Small intestine (tissue), 7 donors: ENCODE data around the gene COL23A1. TPM values are rescaled to one million over a fixed set of nuclear protein-coding genes. Genes with fewer than 3 reads are reported as not detected.

Experiments
- DNase-seq, 2 donors: peaks; one replicate each; pipeline versions ENCODE4 v3.0.0 to v3.0.0-alpha.2; 2013
- FAIRE-seq: peaks from 2 replicates; lab custom pipeline; 2012; peaks lifted over from hg19 to GRCh38; lab: Jason Lieb, UNC
- H3K27ac ChIP-seq, 3 donors: one replicate each; pipeline ENCODE4 v1.5.1; 2013; ENCODE audit warnings: low read length in 2 of 3, mild to moderate bottlenecking in 2 of 3, control low read depth in 1 of 3, inconsistent platforms in 1 of 3, low read depth in 1 of 3, moderate library complexity in 1 of 3
- H3K27me3 ChIP-seq, 3 donors: one replicate each; pipeline ENCODE4 v1.6.1; 2013; ENCODE audit warnings: low read length in 3 of 3, inconsistent platforms in 1 of 3; ENCODE audit not compliant: control insufficient read depth in 3 of 3, insufficient read depth in 3 of 3
- H3K36me3 ChIP-seq, 3 donors: one replicate each; pipeline ENCODE4 v1.6.1; 2013; ENCODE audit warnings: low read length in 3 of 3, inconsistent platforms in 1 of 3, low read depth in 1 of 3, mild to moderate bottlenecking in 1 of 3, moderate library complexity in 1 of 3; ENCODE audit not compliant: control insufficient read depth in 3 of 3, insufficient read depth in 2 of 3
- H3K4me1 ChIP-seq, 3 donors: one replicate each; pipeline ENCODE4 v1.6.1; 2013; ENCODE audit warnings: low read length in 2 of 3, inconsistent platforms in 1 of 3, low read depth in 1 of 3, mild to moderate bottlenecking in 1 of 3, moderate library complexity in 1 of 3; ENCODE audit not compliant: control insufficient read depth in 3 of 3, insufficient read depth in 2 of 3
- H3K4me3 ChIP-seq, 3 donors: one replicate each; pipeline ENCODE4 v1.5.1; 2013; ENCODE audit warnings: low read length in 3 of 3, control low read depth in 1 of 3, inconsistent platforms in 1 of 3, low read depth in 1 of 3, mild to moderate bottlenecking in 1 of 3, moderate library complexity in 1 of 3
- H3K9me3 ChIP-seq, 2 donors: one replicate each; pipeline ENCODE4 v1.6.1; 2013; ENCODE audit warnings: low read depth in 1 of 2, low read length in 1 of 2; ENCODE audit not compliant: control insufficient read depth in 2 of 2, insufficient read depth in 1 of 2
- WGBS, 3 donors: extraction: QIAGEN DNeasy Blood & Tissue Kit; methylation state at CpG; one replicate each; pipeline ENCODE4 v1.1.7; 2013; 5-methylcytosine and 5-hydroxymethylcytosine counted together
- polyA plus RNA-seq, 4 donors: library from polyadenylated mRNA; stranded (reverse) in 3 of 4; unstranded in 1 of 4; fragments of 200-250 nt in 3 of 4; fragments of 120-200 nt in 1 of 4; gene quantifications; one replicate each; pipeline versions ENCODE4 v1.2.1 to v1.2.3, GENCODE V29; 2013
- donor health status: healthy with polysubstance abuse.
- donor health status: control.
- donor health status: control.
- donor health status: Bipolar disorder and iron deficiency.
- donor health status: healthy.

Gene COL23A1
- polyA plus RNA-seq, 4 donors, result 1.4 to 3.2 (median 1.6) TPM; not detected in 1

DNA sequence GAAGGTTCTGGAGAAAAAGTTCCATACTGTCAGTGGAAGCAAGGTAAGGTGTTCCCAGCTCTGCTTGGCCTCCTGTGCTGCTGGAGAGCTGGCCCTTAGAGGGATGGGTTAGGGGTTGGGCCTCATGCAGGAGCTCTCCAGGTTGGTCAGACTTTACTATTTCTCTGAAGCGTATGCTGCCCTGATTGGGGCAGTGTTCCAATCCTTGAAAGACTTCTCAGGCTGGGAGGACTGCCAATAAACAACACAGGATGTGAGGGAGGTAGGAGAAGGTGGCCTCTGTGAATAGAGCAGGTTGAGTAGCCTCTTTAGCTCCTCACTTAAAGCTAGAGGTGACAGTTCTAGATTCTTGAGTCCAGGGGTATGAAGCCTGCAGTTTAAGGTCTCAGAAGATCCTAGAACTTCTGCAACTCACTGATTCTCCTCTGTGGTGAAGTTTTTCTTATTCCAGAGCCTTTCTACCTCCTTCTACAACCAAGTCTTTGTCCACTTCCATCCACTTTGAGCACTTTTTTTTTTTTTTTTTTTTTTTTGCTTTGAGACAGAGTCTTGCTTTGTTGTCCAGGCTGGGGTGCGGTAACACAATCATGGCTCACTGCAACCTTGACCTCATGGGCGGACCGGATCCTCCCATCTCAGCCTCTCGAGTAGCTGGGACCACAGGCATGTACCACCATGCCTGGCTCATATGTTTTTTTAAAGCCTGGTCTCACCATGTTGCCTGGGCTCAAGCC is 382.8 kb downstream of the COL23A1 start:
- Histone ChIP-seq H3K4me1 (peaks cover 7 to 52% (median 9%) of the 10 kb centered on the region in 3 donors), H3K9me3 (no peaks in the 10 kb centered on the region), H3K4me3 (no peak overlapping the region), H3K27me3 (no peaks in the 10 kb centered on the region), H3K27ac (peak overlapping the region; percentile 76 to 99 (median 94)), H3K36me3 (peaks cover 18 to 57% (median 40%) of the 10 kb centered on the region in 3 donors)
- WGBS, 3 donors, result 30 to 54% (median 38%) methylated on average over 5 of the region's 5 CpGs
- FAIRE-seq (no peak), DNase-seq (peak; percentile 36 to 85)

GRCh38 chr5:178206166-178207101 is 383.8 kb downstream of the COL23A1 start:
- Histone ChIP-seq H3K36me3 (peaks cover 14 to 48% (median 32%) of the 10 kb centered on the region in 3 donors), H3K4me1 (peaks cover 7 to 51% (median 8%) of the 10 kb centered on the region in 3 donors), H3K27me3 (no peaks in the 10 kb centered on the region), H3K9me3 (no peaks in the 10 kb centered on the region), H3K4me3 (peak overlapping the region; percentile 71 to 98 (median 97)), H3K27ac (peak overlapping the region; percentile 76 to 99 (median 94))
- WGBS, 3 donors, result 18 to 32% (median 19%) methylated on average over 12 of the region's 12 CpGs
- DNase-seq (peak in 1 of 2 donors; percentile 39), FAIRE-seq (no peak)

GRCh38 chr5:178205749-178206047 is 384.5 kb downstream of the COL23A1 start:
- H3K27me3 ChIP-seq, result no peaks in the 10 kb centered on the region
- DNase-seq (no peak), FAIRE-seq (no peak)
- H3K4me1 ChIP-seq, result peaks cover 6 to 44% (median 7%) of the 10 kb centered on the region in 3 donors
- 0 to 4% (median 2%) methylated on average over 5 of the region's 5 CpGs for whole genome bisulfite sequencing, 3 donors
- peak overlapping the region; percentile 76 to 99 (median 94) for H3K27ac ChIP-seq
- peak overlapping the region; percentile 71 to 98 (median 97) for H3K4me3 ChIP-seq
- H3K9me3 ChIP-seq, result no peaks in the 10 kb centered on the region
- H3K36me3 ChIP-seq, result peaks cover 12 to 41% (median 26%) of the 10 kb centered on the region in 3 donors

DNA sequence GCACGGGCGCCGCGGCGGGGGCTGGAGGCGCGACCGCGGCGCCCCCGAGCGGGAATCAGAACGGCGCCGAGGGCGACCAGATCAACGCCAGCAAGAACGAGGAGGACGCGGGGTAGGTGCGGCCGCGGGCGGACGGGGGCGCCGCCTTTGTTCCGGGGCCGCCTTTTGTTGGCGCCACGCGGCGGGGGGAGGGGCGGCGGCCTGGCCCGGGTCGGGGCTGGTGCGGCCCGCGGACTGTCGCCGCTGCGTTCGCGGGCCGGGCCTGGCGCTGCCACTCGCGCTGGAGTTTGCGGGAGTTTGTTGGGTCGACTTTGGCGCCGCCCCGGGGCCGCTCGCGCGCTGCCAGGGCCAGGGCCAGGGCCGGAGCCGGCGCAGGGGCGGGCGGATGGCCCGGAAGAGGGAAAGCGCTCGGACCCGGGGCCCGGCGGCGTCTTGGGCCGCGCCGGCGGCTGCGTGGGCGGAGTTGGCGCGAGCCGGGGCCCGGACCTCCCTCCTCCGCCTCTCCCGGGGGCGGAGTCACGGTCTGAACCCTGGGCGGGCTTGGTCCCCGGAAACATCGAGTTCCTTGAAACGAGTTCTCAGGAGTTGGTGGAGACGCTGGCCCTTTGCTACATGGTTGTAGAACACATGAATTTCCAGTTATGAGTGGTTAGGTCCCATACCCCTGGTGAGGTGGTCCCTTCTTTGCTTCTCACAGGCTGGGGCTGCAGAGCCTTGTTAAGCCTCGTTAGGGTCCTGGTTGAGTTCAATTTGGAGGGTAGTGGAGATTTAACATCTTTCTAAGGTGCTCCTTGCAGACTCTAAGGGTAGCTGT is 385.1 kb downstream of the COL23A1 start:
- H3K4me3 ChIP-seq, result peak overlapping the region; percentile 71 to 98 (median 97)
- no peaks in the 10 kb centered on the region for H3K27me3 ChIP-seq
- WGBS, 3 donors, result 1% methylated on average over 65 to 90 of the region's 90 CpGs
- H3K9me3 ChIP-seq, result no peaks in the 10 kb centered on the region
- DNase-seq (peak; percentile 91 to 92), FAIRE-seq (no peak)
- H3K36me3 ChIP-seq, result peaks cover 10 to 35% (median 21%) of the 10 kb centered on the region in 3 donors
- peaks cover 6 to 39% (median 7%) of the 10 kb centered on the region in 3 donors for H3K4me1 ChIP-seq
- peak overlapping the region; percentile 76 to 99 (median 94) for H3K27ac ChIP-seq

DNA sequence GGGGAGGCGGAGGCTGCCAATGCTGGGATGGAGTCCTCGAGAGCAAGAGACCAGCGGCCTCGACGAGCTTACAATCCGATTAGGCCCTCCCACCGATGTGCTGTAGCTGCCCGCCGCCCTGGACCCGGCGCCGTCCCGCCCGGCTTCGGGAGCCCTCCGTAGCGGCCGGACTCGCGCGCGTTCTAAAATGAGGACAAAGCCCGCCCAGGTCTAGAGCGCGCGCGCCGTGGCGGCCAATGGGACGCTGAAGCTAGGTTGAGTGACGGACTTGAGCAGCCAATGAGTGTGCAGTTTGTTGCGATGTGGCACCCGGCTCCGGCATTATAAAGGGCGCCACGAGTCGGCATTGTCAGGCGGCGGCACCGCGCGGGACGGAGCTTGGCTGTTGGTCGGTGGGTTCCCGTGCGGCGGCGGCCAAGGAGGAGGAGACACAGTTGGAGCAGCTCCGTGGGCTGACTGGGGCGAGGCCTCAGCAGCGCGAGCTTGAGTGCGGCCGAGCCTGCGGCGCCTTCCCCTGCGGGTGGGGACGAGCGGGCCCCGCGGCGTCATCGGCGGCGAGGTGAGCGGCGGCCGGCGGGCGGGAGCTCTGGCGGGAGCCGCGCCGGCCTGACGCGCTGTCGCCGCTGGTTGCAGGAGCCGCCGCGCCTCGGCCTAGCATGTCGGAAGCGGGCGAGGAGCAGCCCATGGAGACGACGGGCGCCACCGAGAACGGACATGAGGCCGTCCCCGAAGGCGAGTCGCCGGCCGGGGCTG is 385.8 kb downstream of the COL23A1 start, which contains the start of gene HNRNPAB:
Gene HNRNPAB, plus strand, starts transcription at position 352 of the 753 bp plus-strand sequence. Its CDS starts 305 bp downstream, at position 657.
- 0 to 1% (median 1%) methylated on average over 67 to 96 of the region's 96 CpGs for WGBS, 3 donors
- Histone ChIP-seq H3K4me1 (peaks cover 6 to 34% (median 7%) of the 10 kb centered on the region in 3 donors), H3K27me3 (no peaks in the 10 kb centered on the region), H3K4me3 (peak within 1 kb of the TSS; percentile 71 to 98 (median 97)), H3K27ac (peak within 1 kb of the TSS; percentile 76 to 99 (median 94)), H3K9me3 (no peaks in the 10 kb centered on the region), H3K36me3 (peaks cover 2 to 27% (median 14%) of the 10 kb centered on the region in 3 donors)
- FAIRE-seq (no peak), DNase-seq (peak; percentile 97 to 98)

DNA sequence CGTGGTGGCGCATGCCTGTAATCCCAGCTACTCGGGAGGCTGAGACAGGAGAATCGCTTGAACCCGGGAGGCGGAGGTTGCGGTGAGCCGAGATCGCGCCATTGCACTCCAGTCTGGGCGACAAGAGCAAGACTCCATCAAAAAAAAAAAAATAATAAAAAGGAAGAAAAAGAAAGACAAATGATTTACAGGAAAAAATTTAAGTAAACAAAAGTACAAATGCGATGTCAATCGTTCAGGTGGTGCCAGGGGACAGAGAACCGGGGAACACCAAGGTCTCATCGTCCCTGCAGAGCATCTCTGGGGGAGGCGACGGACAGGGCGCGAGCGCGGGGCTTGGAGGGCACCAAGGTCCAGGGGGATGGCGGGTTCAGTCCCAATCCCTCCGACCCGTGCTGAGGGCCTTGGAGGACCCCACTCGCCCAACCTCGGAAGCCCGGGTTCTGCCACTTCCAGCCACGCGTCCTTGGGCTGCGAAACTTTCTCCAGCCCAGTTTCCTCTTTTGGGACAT is 386.5 kb downstream of the COL23A1 start:
- Histone ChIP-seq H3K36me3 (peaks cover 0 to 21% (median 8%) of the 10 kb centered on the region in 3 donors), H3K4me3 (peak overlapping the region; percentile 37 to 98 (median 71)), H3K27ac (peak overlapping the region; percentile 6 to 94 (median 57)), H3K9me3 (no peaks in the 10 kb centered on the region), H3K4me1 (peaks cover 6 to 28% (median 7%) of the 10 kb centered on the region in 3 donors), H3K27me3 (no peaks in the 10 kb centered on the region)
- DNase-seq (no peak), FAIRE-seq (no peak)
- WGBS, 3 donors, result 8 to 22% (median 15%) methylated on average over 25 to 30 of the region's 30 CpGs

DNA sequence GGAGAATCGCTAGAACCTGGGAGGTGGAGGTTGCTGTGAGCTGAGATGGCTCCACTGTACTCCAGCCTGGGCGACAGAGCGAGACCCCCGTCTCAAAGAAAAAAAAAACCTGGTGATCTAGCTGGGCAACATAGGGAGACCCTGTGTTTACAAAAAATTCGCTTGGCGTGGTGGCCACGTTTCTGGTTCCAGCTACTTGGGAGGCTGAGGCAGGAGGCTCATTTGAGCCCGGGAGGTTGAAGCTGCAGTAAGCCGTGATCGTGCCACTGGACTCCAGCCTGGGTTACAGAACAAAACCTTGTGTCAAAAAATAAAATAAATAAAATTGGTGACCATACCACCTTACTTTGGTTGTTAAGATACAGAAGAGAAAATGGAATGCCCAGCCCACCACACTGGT is 387.7 kb downstream of the COL23A1 start:
- Histone ChIP-seq H3K4me3 (no peak overlapping the region), H3K27ac (no peak overlapping the region), H3K4me1 (peaks cover 6 to 16% (median 7%) of the 10 kb centered on the region in 3 donors), H3K27me3 (no peaks in the 10 kb centered on the region), H3K9me3 (no peaks in the 10 kb centered on the region), H3K36me3 (peaks cover 0 to 13% (median 5%) of the 10 kb centered on the region in 3 donors)
- 95 to 97% (median 96%) methylated on average over 10 of the region's 10 CpGs for WGBS, 3 donors
- no peak for DNase-seq
- no peak for FAIRE-seq
